GM19395 (cell line): ENCODE measurements around the gene CAMSAP1.

Experiments
- ATAC-seq: cut with Tn5 transposase; IDR thresholded peaks from one replicate; pipeline ENCODE4 v1.9.1; 2021; ENCODE audit warnings: mild to moderate bottlenecking, moderate library complexity; ENCODE audit not compliant: unreplicated experiment

CAMSAP1 gene

GRCh38 chr9:135778421-135778820, 128.9 kb downstream of the CAMSAP1 start:
- ATAC-seq: no peak

- no peak for ATAC-seq
These were observed 129.6 kb downstream of the CAMSAP1 start for GRCh38 chr9:135777623-135778177.

GRCh38 chr9:135776893-135777622, 130.3 kb downstream of the CAMSAP1 start:
- no peak for ATAC-seq

GRCh38 chr9:135775911-135776310, 131.4 kb downstream of the CAMSAP1 start:
- ATAC-seq: no peak

GRCh38 chr9:135774794-135775525, 132.4 kb downstream of the CAMSAP1 start:
- ATAC-seq: no peak

GRCh38 chr9:135774239-135774747, 133.1 kb downstream of the CAMSAP1 start:
- no peak for ATAC-seq

- no peak for ATAC-seq
These were observed 133.7 kb downstream of the CAMSAP1 start for GRCh38 chr9:135773530-135774238.

- ATAC-seq: no peak
These were observed 134.4 kb downstream of the CAMSAP1 start for GRCh38 chr9:135772702-135773493.

- no peak for ATAC-seq
These were observed 135.2 kb downstream of the CAMSAP1 start for GRCh38 chr9:135772056-135772646.

- no peak for ATAC-seq
These were observed 135.8 kb downstream of the CAMSAP1 start for GRCh38 chr9:135771401-135772051.

- ATAC-seq: no peak
These were observed 136.6 kb downstream of the CAMSAP1 start for GRCh38 chr9:135770771-135771170.

- ATAC-seq: no peak
These were observed 137.2 kb downstream of the CAMSAP1 start for GRCh38 chr9:135770203-135770535.

GRCh38 chr9:135769489-135770202, 137.7 kb downstream of the CAMSAP1 start:
- no peak for ATAC-seq

- ATAC-seq: no peak
These were observed 138.7 kb downstream of the CAMSAP1 start for GRCh38 chr9:135768516-135769218.

GRCh38 chr9:135766707-135767106, 140.6 kb downstream of the CAMSAP1 start:
- ATAC-seq: no peak

GRCh38 chr9:135766251-135766650, 141.1 kb downstream of the CAMSAP1 start:
- no peak for ATAC-seq

GRCh38 chr9:135765416-135765815, 141.9 kb downstream of the CAMSAP1 start:
- ATAC-seq: no peak

GRCh38 chr9:135764731-135765130, 142.6 kb downstream of the CAMSAP1 start:
- no peak for ATAC-seq
